ENCODE results near the gene MIOS. TPM values are rescaled to one million over a fixed set of nuclear protein-coding genes. Genes with fewer than 3 reads are reported as not detected.
A peak's percentile ranks its signal among the peaks of the same experiment; 100 is the strongest.

Gene MIOS
- total and polyA plus RNA-seq, 2 of the 4 experiments (the other 2 are of a cell fraction): 10.6 to 32.4 TPM

DNA sequence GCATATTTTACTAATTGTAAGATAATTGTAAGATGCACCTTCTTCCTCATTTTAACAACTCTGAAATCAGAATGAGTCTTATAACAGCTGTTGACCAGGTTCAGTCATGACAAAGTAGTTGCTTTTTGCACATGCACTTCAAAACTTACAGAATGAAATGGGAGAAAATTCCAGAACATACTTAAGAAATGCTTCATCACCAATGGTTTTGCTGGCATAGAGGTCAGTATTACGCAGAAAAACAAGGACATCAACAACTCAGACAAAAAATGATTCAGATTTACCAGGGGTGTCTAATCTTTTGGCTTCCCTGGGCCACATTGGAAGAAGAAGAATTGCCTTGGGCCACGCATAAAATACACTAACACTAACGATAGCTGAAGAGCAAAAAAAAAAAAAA, 44.3 kb upstream of the MIOS start:
- dilution Hi-C loops (cut with HindIII; ENCODE audit: low sequenced_read_pairs, unreplicated experiment): no loop called here

More for the DNA sequence above, 44.3 kb upstream of the MIOS start:
- Histone ChIP-seq H3K27ac (ENCODE audit: insufficient read depth, low read length) (no peak overlapping the region), H3K4ac (ENCODE audit: low read depth, low read length) (no peak overlapping the region), H3K9me3 (ENCODE audit: control insufficient read depth, insufficient read depth, low read length) (no peaks in the 10 kb centered on the region), H2BK20ac (ENCODE audit: low read depth, low read length) (no peak overlapping the region), H2BK5ac (ENCODE audit: low read depth, low read length, poor library complexity, severe bottlenecking) (no peak overlapping the region), H3K79me1 (ENCODE audit: low read depth in 1 of 2, low read length in 2 of 2) (no peaks in the 10 kb centered on the region), H2BK120ac (ENCODE audit: low read depth, low read length) (no peak overlapping the region), H3K23ac (ENCODE audit: low read depth, low read length) (no peak overlapping the region), H3K4me2 (ENCODE audit: low read depth, low read length) (no peak overlapping the region), H4K5ac (ENCODE audit: low read depth, low read length) (no peak overlapping the region), H2AK9ac (replicated peaks; ENCODE audit: low read depth, low read length, poor library complexity) (no peak overlapping the region), H3K27me3 (ENCODE audit: control insufficient read depth, insufficient read depth, low read length) (no peaks in the 10 kb centered on the region), H4K20me1 (ENCODE audit: insufficient read depth, low read length) (no peaks in the 10 kb centered on the region), H2BK15ac (ENCODE audit: low read depth, low read length) (no peak overlapping the region), H3K9me1 (ENCODE audit: insufficient read depth, low read length) (no peaks in the 10 kb centered on the region), H3K9ac (ENCODE audit: low read depth, low read length) (no peak overlapping the region), H3K4me3 (ENCODE audit: insufficient read depth, low read depth, low read length) (no peak overlapping the region), H4K8ac (ENCODE audit: low read depth in 2 of 2, low read length in 2 of 2) (no peak overlapping the region), H2AK5ac (ENCODE audit: low read depth, low read length) (no peak overlapping the region), H3K36me3 (ENCODE audit: control insufficient read depth, insufficient read depth, low read length) (no peaks in the 10 kb centered on the region), H3K14ac (replicated peaks; ENCODE audit: low read depth, low read length) (no peak overlapping the region), H2AFZ (replicated peaks; ENCODE audit: low read length, poor library complexity) (no peak overlapping the region), H3K18ac (ENCODE audit: low read depth, low read length) (no peak overlapping the region), H3K4me1 (ENCODE audit: control insufficient read depth, insufficient read depth, low read length) (peaks cover 2% of the 10 kb centered on the region; the same call in 1 of the 2 replicates), H3K56ac (ENCODE audit: extremely low read depth, insufficient read depth, low read length) (no peak overlapping the region), H4K91ac (ENCODE audit: insufficient read depth, low read depth, low read length) (no peak overlapping the region)
- BruUV-seq (replicated peaks): no TSS peak
- WGBS, 2 experiments (ENCODE audit: extremely low coverage in 2 of 2, insufficient read length in 1 of 2): 100% methylated on average over 1 of the region's 3 CpGs; no CpG with 5 or more reads in 1 of the 2 experiments
- peak; percentile 18 for DNase-seq
- in situ Hi-C loops (cut with MboI; ENCODE audit: low sequenced_read_pairs): no loop called here
- intact Hi-C loops (cut with micrococcal nuclease): no loop called here
- POLR2A ChIA-PET (ENCODE audit: unreplicated experiment): no interaction called here
- ATAC-seq (ENCODE audit: low read depth): no peak
- CTCF ChIA-PET: interaction anchor here (0.6 kb wide), 1 partner anchor 176 kb away, joined by 4 read pairs; no protein-coding TSS in a partner anchor
- no peak for TF ChIP-seq USF2 (IDR thresholded peaks at IDR 0.05; ENCODE audit: low read depth, low read length)
- no peak for TF ChIP-seq CHD1 (IDR thresholded peaks at IDR 0.05; ENCODE audit: low read depth, low read length)
- no peak for TF ChIP-seq MAZ (IDR thresholded peaks at IDR 0.05; ENCODE audit: borderline replicate concordance, low read depth, low read length)
- TF ChIP-seq MXI1 (IDR thresholded peaks at IDR 0.05; ENCODE audit: borderline replicate concordance, low read depth, low read length): no peak
- TF ChIP-seq POLR2A (IDR thresholded peaks at IDR 0.05; ENCODE audit: low read depth, low read length): no peak
- no peak for TF ChIP-seq MAFK (IDR thresholded peaks at IDR 0.05; ENCODE audit: low read depth, low read length)
- no peak for TF ChIP-seq SMC3 (IDR thresholded peaks at IDR 0.05; ENCODE audit: low read depth, low read length)
